OCI-LY7 (cell line): ENCODE data around the gene PLAAT2. TPM values are rescaled to one million over a fixed set of nuclear protein-coding genes. Genes with fewer than 3 reads are reported as not detected.
"Not testable (repeated sequence)": the region's sequence is repeated elsewhere in the genome, so short reads cannot be mapped to it uniquely, and the experiment has no call there.

Source experiments
- BruUV-seq: library from RNA; stranded (reverse); fragments of 400-500 nt; replicated peaks from 2 replicates; lab custom pipeline; 2021; lab: Mats Ljungman, UMichigan
- CTCF ChIA-PET: fragments of 300-600 bp; sonication (Branson Sonifier 250); formaldehyde crosslinking; loops from one replicate; lab custom pipeline; 2022; ENCODE audit warnings: antibody characterized with exemption; ENCODE audit not compliant: unreplicated experiment; lab: Charles Lee
- POLR2A ChIA-PET: fragments of 300-600 bp; sonication (Branson Sonifier 250); formaldehyde crosslinking; loops from one replicate; lab custom pipeline; 2022; ENCODE audit warnings: antibody characterized with exemption; lab: Charles Lee
- DNase-seq: peaks from one replicate; pipeline ENCODE4 v3.0.0-alpha.2; 2015; ENCODE audit warnings: low spot score
- H2AFZ ChIP-seq: fragments of 200-600 bp; sonication (generic), shearing (Covaris generic); 2 replicates; pipeline ENCODE4 v1.6.1; 2014; ENCODE audit warnings: mild to moderate bottlenecking, antibody characterized with exemption, low read length, moderate library complexity
- H3K27ac ChIP-seq: fragments of 200-600 bp; sonication (generic); 2 replicates; pipeline ENCODE4 v1.5.1; 2014; ENCODE audit warnings: mixed run types, low read depth, mild to moderate bottlenecking, moderate library complexity, low read length, inconsistent platforms; ENCODE audit not compliant: poor library complexity, severe bottlenecking
- H3K36me3 ChIP-seq: fragments of 200-600 bp; sonication (generic); 2 replicates; pipeline ENCODE4 v1.6.1; 2014; ENCODE audit warnings: mild to moderate bottlenecking, antibody characterized with exemption, low read length, moderate library complexity, mixed read lengths; ENCODE audit not compliant: insufficient read depth
- H3K4me1 ChIP-seq: fragments of 200-600 bp; sonication (generic); 2 replicates; pipeline ENCODE4 v1.5.1; 2014; ENCODE audit warnings: mild to moderate bottlenecking, low read length; ENCODE audit not compliant: insufficient read depth, poor library complexity, severe bottlenecking
- H3K4me2 ChIP-seq: fragments of 200-600 bp; sonication (generic); 2 replicates; pipeline ENCODE4 v1.6.1; 2014; ENCODE audit warnings: mild to moderate bottlenecking, low read length
- H3K4me3 ChIP-seq: fragments of 200-600 bp; sonication (generic); 2 replicates; pipeline ENCODE4 v1.5.1; 2014; ENCODE audit warnings: mild to moderate bottlenecking, low read depth, low read length; ENCODE audit not compliant: poor library complexity, severe bottlenecking
- H3K79me2 ChIP-seq: fragments of 200-600 bp; sonication (generic); 2 replicates; pipeline ENCODE4 v1.6.1; 2016; ENCODE audit warnings: low read depth, mild to moderate bottlenecking, low read length, moderate library complexity, mixed read lengths; ENCODE audit not compliant: insufficient read depth
- H3K9me2 ChIP-seq: fragments of 200-600 bp; sonication (generic); 2 replicates; pipeline ENCODE4 v1.6.1; 2016; ENCODE audit warnings: mild to moderate bottlenecking, low read length, mixed read lengths; ENCODE audit not compliant: insufficient read depth
- H3K9me3 ChIP-seq: fragments of 200-600 bp; sonication (generic); 2 replicates; pipeline ENCODE4 v1.6.1; 2014; ENCODE audit warnings: mild to moderate bottlenecking, mixed run types, low read length, mixed read lengths
- H4K20me1 ChIP-seq: fragments of 200-600 bp; sonication (generic); 2 replicates; pipeline ENCODE4 v1.6.1; 2014; ENCODE audit warnings: mild to moderate bottlenecking, antibody characterized with exemption, low read length, moderate library complexity, mixed read lengths; ENCODE audit not compliant: insufficient read depth
- EZH2phosphoT487 ChIP-seq: fragments of 200-600 bp; sonication (generic); IDR thresholded peaks from 2 replicates; pipeline ENCODE4 v1.6.1; 2018; ENCODE audit warnings: low read depth, borderline replicate concordance, mild to moderate bottlenecking, mixed run types, antibody characterized with exemption, low read length, moderate library complexity, mixed read lengths
- intact Hi-C: fragments of 100-400 bp; cut with micrococcal nuclease; formaldehyde crosslinking; loops from one replicate; pipeline ENCODE4 v1.10.0; 2022; ENCODE audit not compliant: unreplicated experiment
- total RNA-seq, 2 experiments: library from RNA; depleted of rRNA in 1 of 2; stranded (reverse); fragments of >200 nt in 1 of 2; shearing (Covaris generic) in 1 of 2; gene quantifications; 2 replicates each; pipeline ENCODE4 v1.2.3, GENCODE V29; 2014 to 2022
- TF ChIP-seq, protein P1 (sequence below): fragments of 200-600 bp; sonication (generic); conservative IDR thresholded peaks from 2 replicates; pipeline ENCODE4 v1.5.1; 2014; ENCODE audit warnings: mild to moderate bottlenecking, antibody characterized with exemption, low read length, moderate library complexity, mixed read lengths

PLAAT2 gene
- total RNA-seq, 2 experiments from 2014 or later: not detected

DNA sequence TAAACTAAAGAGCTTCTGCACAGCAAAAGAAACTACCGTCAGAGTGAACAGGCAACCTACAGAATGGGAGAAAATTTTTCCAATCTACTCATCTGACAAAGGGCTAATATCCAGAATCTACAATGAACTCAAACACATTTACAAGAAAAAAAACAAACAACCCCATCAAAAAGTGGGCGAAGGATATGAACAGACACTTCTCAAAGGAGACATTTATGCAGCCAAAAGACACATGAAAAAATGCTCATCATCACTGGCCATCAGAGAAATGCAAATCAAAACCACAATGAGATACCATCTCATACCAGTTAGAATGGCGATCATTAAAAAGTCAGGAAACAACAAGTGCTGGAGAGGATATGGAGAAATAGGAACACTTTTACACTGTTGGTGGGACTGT is 15.7 kb upstream of the PLAAT2 start:
- intact Hi-C loops, H3K9me3 ChIP-seq, H3K27ac ChIP-seq, H4K20me1 ChIP-seq, H2AFZ ChIP-seq, H3K4me2 ChIP-seq, H3K79me2 ChIP-seq, H3K4me3 ChIP-seq, H3K9me2 ChIP-seq, POLR2A ChIA-PET, H3K36me3 ChIP-seq, CTCF ChIA-PET, BruUV-seq, DNase-seq: not testable (repeated sequence)
- peaks cover 10% of the 10 kb centered on the region for H3K4me1 ChIP-seq

DNA sequence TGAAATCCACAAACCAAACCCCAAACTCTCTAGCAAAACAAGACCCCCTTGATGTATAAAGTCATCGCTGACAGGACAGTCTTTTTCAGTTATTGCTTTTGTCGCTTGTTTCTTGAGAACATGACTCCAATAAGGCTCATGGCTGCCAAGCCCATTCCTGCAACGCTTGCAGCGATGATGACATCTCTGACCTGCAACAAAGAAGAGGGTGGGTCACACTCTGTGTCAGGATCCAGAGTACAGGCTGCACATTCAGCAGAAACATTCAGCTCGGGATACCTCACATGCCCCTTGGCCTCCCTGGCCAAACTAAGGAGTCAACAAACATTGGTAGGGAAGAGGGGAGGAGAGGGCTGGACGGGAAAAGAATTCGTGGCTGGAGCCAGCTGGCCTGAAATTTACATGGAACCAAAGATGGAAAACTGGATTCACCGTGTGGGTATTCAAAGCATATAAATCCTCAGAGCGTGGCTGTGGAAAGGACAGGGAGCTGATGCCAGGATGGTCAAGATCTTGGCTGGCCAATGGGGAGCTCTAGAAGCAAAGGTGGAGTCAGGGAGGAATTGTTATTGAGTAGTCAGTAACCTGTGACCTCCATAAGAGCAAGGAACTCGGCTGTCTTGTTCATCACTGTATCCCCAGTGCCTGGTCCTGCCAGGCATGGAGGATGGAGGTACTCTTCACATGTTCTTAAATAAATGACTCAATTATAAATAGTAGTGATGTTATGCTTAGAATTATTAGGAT is 11.8 kb upstream of the PLAAT2 start:
- Histone ChIP-seq H3K4me2 (peak overlapping the region; percentile 60), H2AFZ (peak overlapping the region; percentile 97), H3K27ac (no peak overlapping the region), H3K9me3 (no peaks in the 10 kb centered on the region), H4K20me1 (no peaks in the 10 kb centered on the region), H3K4me1 (peaks cover 40% of the 10 kb centered on the region), H3K9me2 (no peaks in the 10 kb centered on the region), H3K36me3 (no peaks in the 10 kb centered on the region), H3K79me2 (no peaks in the 10 kb centered on the region), H3K4me3 (peak overlapping the region; percentile 42)
- TF ChIP-seq EZH2phosphoT487: no peak
- TF ChIP-seq, protein P1, sequence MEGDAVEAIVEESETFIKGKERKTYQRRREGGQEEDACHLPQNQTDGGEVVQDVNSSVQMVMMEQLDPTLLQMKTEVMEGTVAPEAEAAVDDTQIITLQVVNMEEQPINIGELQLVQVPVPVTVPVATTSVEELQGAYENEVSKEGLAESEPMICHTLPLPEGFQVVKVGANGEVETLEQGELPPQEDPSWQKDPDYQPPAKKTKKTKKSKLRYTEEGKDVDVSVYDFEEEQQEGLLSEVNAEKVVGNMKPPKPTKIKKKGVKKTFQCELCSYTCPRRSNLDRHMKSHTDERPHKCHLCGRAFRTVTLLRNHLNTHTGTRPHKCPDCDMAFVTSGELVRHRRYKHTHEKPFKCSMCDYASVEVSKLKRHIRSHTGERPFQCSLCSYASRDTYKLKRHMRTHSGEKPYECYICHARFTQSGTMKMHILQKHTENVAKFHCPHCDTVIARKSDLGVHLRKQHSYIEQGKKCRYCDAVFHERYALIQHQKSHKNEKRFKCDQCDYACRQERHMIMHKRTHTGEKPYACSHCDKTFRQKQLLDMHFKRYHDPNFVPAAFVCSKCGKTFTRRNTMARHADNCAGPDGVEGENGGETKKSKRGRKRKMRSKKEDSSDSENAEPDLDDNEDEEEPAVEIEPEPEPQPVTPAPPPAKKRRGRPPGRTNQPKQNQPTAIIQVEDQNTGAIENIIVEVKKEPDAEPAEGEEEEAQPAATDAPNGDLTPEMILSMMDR: no peak
- intact Hi-C loops: no loop called here
- BruUV-seq: no TSS peak
- ChIA-PET CTCF (no interaction called here), POLR2A (interaction anchor here (0.9 kb wide), 1 partner anchor 8 kb away, joined by 3 read pairs; no protein-coding TSS in a partner anchor)
- DNase-seq: no peak

DNA sequence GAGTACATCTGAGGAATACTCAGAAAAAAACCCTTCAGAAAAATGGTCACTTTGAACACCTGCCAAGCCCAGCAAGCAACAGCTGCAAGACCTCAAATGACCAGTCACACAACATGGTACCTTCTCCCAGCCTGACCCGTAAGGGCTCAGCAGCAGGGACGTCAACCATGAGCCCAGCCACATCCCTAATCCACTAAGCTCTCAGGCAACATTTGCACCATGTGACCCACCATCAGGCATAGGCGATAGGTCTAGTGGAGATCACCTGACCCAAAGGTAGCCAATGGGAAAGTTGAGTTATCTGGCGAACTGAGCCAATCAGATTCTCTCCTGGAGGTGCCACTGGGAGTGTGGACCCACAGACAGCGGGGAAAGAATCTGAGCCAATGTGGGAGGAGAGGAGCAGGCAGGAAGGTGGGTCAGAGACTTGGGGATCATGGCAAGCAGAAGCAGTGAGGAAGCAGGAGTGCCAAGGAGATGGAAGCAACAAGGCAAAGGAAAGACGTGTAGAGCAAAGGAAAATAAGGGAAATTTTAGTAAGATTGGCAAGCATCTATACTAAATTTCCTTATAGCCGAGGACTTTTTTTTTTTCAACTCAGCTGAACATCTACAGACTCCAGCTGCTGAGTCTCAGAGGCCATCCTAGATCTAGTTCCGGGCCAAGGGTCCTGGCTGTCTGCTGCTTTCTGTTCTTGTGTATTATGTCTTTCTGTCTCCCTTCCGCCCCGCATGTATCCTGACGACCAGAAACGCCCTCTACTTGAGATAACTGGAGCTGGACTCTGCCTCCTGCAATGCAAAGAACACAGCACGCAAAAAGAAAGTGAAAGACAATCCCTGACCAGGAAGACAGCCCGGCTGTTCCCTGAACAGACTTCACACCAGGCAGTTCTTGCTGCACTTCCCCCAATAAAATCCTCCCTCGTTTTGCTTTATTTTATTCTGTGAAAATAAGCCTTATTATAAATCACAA is 11.0 kb upstream of the PLAAT2 start:
- no TSS peak for BruUV-seq
- POLR2A ChIA-PET: interaction anchor here (0.6 to 1.1 kb wide), 2 partner anchors 13 to 42 kb away, joined by 3 read pairs; no protein-coding TSS in a partner anchor
- CTCF ChIA-PET: interaction anchor here (1.1 kb wide), 1 partner anchor 18 kb away, joined by 8 read pairs; no protein-coding TSS in a partner anchor
- peak; percentile 63 for DNase-seq
- H3K36me3 ChIP-seq: no peaks in the 10 kb centered on the region
- no peaks in the 10 kb centered on the region for H3K79me2 ChIP-seq
- no peaks in the 10 kb centered on the region for H3K9me3 ChIP-seq
- TF ChIP-seq EZH2phosphoT487: no peak
- TF ChIP-seq, protein P1: peak; percentile 33; the same call in 1 of the 2 replicates
- H3K9me2 ChIP-seq: no peaks in the 10 kb centered on the region
- H3K27ac ChIP-seq: no peak overlapping the region
- H3K4me3 ChIP-seq: peak overlapping the region; percentile 42
- H2AFZ ChIP-seq: peak overlapping the region; percentile 97
- intact Hi-C loops: no loop called here
- peaks cover 40% of the 10 kb centered on the region for H3K4me1 ChIP-seq
- H3K4me2 ChIP-seq: peak overlapping the region; percentile 60
- no peaks in the 10 kb centered on the region for H4K20me1 ChIP-seq
